ENCODE data around the gene FBXO36. TPM values are rescaled to one million over a fixed set of nuclear protein-coding genes. Genes with fewer than 3 reads are reported as not detected.

The FBXO36 gene
- total RNA-seq, 2 donors from 2014 or later: 6.7 to 13.3 TPM

DNA sequence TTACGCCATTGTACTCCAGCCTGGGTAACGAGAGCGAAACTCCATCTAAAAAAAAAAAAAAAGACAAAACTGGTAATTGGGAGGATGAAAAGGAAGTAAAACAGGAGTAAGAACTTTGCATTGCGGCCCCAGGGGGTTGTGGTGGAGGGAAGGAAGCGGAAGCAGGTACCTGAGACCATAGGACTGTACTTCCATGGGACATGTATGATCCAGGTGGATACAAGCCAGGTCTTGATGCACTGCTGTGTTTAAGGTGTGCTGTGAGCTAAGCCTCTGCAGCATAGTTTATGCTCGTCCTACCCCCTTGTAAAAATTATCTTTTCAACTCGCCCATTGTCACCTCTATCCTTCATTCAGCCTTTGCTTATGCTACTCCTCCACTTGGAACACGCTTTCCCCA, 23.7 kb downstream of the FBXO36 start:
- no peaks in the 10 kb centered on the region for H3K27me3 Mint-ChIP-seq (ENCODE audit: insufficient read depth)
- no peaks in the 10 kb centered on the region for H3K27me3 ChIP-seq (ENCODE audit: control insufficient read depth, insufficient read depth, low read length, poor library complexity, severe bottlenecking)
- no peak for DNase-seq
- H3K9ac ChIP-seq (ENCODE audit: extremely low read depth, low read length, poor library complexity, severe bottlenecking): no peak overlapping the region
- no peak overlapping the region for H3K4me3 Mint-ChIP-seq
- WGBS, 2 experiments (ENCODE audit: insufficient coverage in 1 of 2, insufficient read length in 1 of 2): 94 to 100% methylated on average over 2 to 8 of the region's 8 CpGs
- no peaks in the 10 kb centered on the region for H3K36me3 ChIP-seq (ENCODE audit: control insufficient read depth, insufficient read depth, low read length)
- no peak overlapping the region for H3K27ac Mint-ChIP-seq
- peaks cover 6% of the 10 kb centered on the region for H3K36me3 Mint-ChIP-seq (ENCODE audit: low read depth)
- H3K9me3 Mint-ChIP-seq: no peaks in the 10 kb centered on the region
- no peaks in the 10 kb centered on the region for H3K4me1 ChIP-seq (ENCODE audit: control insufficient read depth, insufficient read depth, low read length)
- H3K27ac ChIP-seq (ENCODE audit: low read depth, low read length): no peak overlapping the region
- TF ChIP-seq, protein P1, sequence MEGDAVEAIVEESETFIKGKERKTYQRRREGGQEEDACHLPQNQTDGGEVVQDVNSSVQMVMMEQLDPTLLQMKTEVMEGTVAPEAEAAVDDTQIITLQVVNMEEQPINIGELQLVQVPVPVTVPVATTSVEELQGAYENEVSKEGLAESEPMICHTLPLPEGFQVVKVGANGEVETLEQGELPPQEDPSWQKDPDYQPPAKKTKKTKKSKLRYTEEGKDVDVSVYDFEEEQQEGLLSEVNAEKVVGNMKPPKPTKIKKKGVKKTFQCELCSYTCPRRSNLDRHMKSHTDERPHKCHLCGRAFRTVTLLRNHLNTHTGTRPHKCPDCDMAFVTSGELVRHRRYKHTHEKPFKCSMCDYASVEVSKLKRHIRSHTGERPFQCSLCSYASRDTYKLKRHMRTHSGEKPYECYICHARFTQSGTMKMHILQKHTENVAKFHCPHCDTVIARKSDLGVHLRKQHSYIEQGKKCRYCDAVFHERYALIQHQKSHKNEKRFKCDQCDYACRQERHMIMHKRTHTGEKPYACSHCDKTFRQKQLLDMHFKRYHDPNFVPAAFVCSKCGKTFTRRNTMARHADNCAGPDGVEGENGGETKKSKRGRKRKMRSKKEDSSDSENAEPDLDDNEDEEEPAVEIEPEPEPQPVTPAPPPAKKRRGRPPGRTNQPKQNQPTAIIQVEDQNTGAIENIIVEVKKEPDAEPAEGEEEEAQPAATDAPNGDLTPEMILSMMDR (conservative IDR thresholded peaks at IDR 0.05): no peak
- no peaks in the 10 kb centered on the region for H3K9me3 ChIP-seq (ENCODE audit: control insufficient read depth, low read length)
- no peak overlapping the region for H3K4me3 ChIP-seq (ENCODE audit: low read length)
- peaks cover 6% of the 10 kb centered on the region for H3K4me1 Mint-ChIP-seq

GRCh38 chr2:229947544-229947943, 25.2 kb downstream of the FBXO36 start:
- peaks cover 11% of the 10 kb centered on the region for H3K4me1 Mint-ChIP-seq
- no peak overlapping the region for H3K4me3 ChIP-seq (ENCODE audit: low read length)
- H3K27ac Mint-ChIP-seq: no peak overlapping the region
- TF ChIP-seq, protein P1 (conservative IDR thresholded peaks at IDR 0.05): no peak
- no peak overlapping the region for H3K4me3 Mint-ChIP-seq
- no peak overlapping the region for H3K9ac ChIP-seq (ENCODE audit: extremely low read depth, low read length, poor library complexity, severe bottlenecking)
- H3K27me3 ChIP-seq (ENCODE audit: control insufficient read depth, insufficient read depth, low read length, poor library complexity, severe bottlenecking): no peaks in the 10 kb centered on the region
- H3K27me3 Mint-ChIP-seq (ENCODE audit: insufficient read depth): no peaks in the 10 kb centered on the region
- H3K4me1 ChIP-seq (ENCODE audit: control insufficient read depth, insufficient read depth, low read length): no peaks in the 10 kb centered on the region
- 87 to 92% methylated on average over 1 of the region's 1 CpG for WGBS, 2 experiments (ENCODE audit: insufficient coverage in 1 of 2, insufficient read length in 1 of 2)
- no peak overlapping the region for H3K27ac ChIP-seq (ENCODE audit: low read depth, low read length)
- H3K36me3 Mint-ChIP-seq (ENCODE audit: low read depth): peaks cover 7% of the 10 kb centered on the region
- no peaks in the 10 kb centered on the region for H3K36me3 ChIP-seq (ENCODE audit: control insufficient read depth, insufficient read depth, low read length)
- no peaks in the 10 kb centered on the region for H3K9me3 Mint-ChIP-seq
- DNase-seq: no peak
- H3K9me3 ChIP-seq (ENCODE audit: control insufficient read depth, low read length): no peaks in the 10 kb centered on the region

DNA sequence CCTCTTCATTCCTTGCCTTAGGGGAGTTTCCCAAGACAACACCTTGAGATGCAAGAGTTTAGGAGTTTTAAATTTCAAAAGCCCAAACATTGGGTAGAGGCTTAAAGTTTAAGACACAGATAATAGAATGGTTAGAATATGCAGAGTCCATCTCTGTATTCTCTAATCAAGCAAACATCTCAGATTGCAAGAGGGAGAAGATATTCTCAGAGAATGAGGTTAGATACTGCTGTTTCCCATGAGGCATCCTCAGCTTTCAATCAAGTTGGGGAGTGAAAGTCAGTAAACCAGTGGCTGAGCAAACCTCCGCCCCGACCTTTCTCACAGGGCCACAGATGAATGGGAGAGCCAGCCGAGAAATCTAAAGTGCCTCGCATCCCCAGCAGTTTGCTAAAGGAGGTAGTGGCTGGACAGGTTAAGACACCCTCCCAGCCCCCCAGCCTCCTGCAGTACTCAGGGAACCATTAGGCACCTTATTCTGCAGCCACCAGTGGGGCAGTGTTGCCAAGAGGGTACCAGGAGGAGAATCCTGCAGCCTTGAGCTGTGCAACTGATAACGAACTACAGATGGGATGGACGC, 30.0 kb downstream of the FBXO36 start:
- Mint-ChIP-seq H3K27ac (no peak overlapping the region), H3K9me3 (no peaks in the 10 kb centered on the region), H3K36me3 (ENCODE audit: low read depth) (peaks cover 10% of the 10 kb centered on the region), H3K27me3 (ENCODE audit: insufficient read depth) (no peaks in the 10 kb centered on the region), H3K4me3 (no peak overlapping the region), H3K4me1 (peaks cover 18% of the 10 kb centered on the region)
- Histone ChIP-seq H3K27ac (ENCODE audit: low read depth, low read length) (no peak overlapping the region), H3K4me3 (ENCODE audit: low read length) (no peak overlapping the region), H3K9me3 (ENCODE audit: control insufficient read depth, low read length) (no peaks in the 10 kb centered on the region), H3K9ac (ENCODE audit: extremely low read depth, low read length, poor library complexity, severe bottlenecking) (no peak overlapping the region), H3K27me3 (ENCODE audit: control insufficient read depth, insufficient read depth, low read length, poor library complexity, severe bottlenecking) (no peaks in the 10 kb centered on the region), H3K36me3 (ENCODE audit: control insufficient read depth, insufficient read depth, low read length) (no peaks in the 10 kb centered on the region), H3K4me1 (ENCODE audit: control insufficient read depth, insufficient read depth, low read length) (peaks cover 6% of the 10 kb centered on the region)
- DNase-seq: peak; percentile 56
- TF ChIP-seq, protein P1 (conservative IDR thresholded peaks at IDR 0.05): no peak
- WGBS, 2 experiments (ENCODE audit: insufficient coverage in 1 of 2, insufficient read length in 1 of 2): 87 to 92% methylated on average over 2 to 6 of the region's 6 CpGs
